Uterus (tissue), 2 donors: ENCODE measurements around the gene GNA14.

Source experiments
- CTCF ChIP-seq, 4 experiments: fragments of 200-600 bp in 2 of 4; fragments of 450-650 bp in 2 of 4; sonication (generic) in 2 of 4; IDR thresholded peaks; one replicate each; pipeline ENCODE4 v1.5.1; 2016 to 2019; ENCODE audit warnings: antibody characterized with exemption in 4 of 4, mild to moderate bottlenecking in 2 of 4, moderate library complexity in 1 of 4
- POLR2A ChIP-seq, 2 donors: fragments of 450-650 bp; IDR thresholded peaks; one replicate each; pipeline ENCODE4 v1.6.1; 2016; ENCODE audit warnings: antibody characterized with exemption in 2 of 2, mild to moderate bottlenecking in 1 of 2, moderate library complexity in 1 of 2

- TF ChIP-seq POLR2A (IDR thresholded peaks at IDR 0.05) (no peak), CTCF (IDR thresholded peaks at IDR 0.05) (no peak)
These were observed 100.9 kb downstream of the GNA14 start for GRCh38 chr9:77547106-77547730.
